GM12878 (cell line): ENCODE results near the gene RRP12. TPM values are rescaled to one million over a fixed set of nuclear protein-coding genes. Genes with fewer than 3 reads are reported as not detected.

Experiments
- CHD2 ChIP-seq: IDR thresholded peaks from 2 replicates; pipeline ENCODE4 v1.6.1; 2011; ENCODE audit warnings: low read depth, low read length, improper control_type of control experiment, borderline replicate concordance
- FOXK2 ChIP-seq: fragments of 450-650 bp; IDR thresholded peaks from 2 replicates; pipeline ENCODE4 v1.6.1; 2017; ENCODE audit warnings: mild to moderate bottlenecking, moderate library complexity
- HDAC6 ChIP-seq: fragments of 200-600 bp; sonication (generic); IDR thresholded peaks from one replicate; pipeline ENCODE4 v1.8.0; 2017; ENCODE audit warnings: antibody characterized with exemption; ENCODE audit not compliant: unreplicated experiment
- JUNB ChIP-seq: IDR thresholded peaks from 2 replicates; pipeline ENCODE4 v1.6.1; 2016; ENCODE audit warnings: antibody characterized with exemption, mild to moderate bottlenecking
- KDM1A ChIP-seq: fragments of 200-600 bp; sonication (generic); IDR thresholded peaks from 2 replicates; pipeline ENCODE4 v1.6.1; 2016; ENCODE audit warnings: borderline replicate concordance
- LARP7 ChIP-seq: fragments of 450-650 bp; IDR thresholded peaks from 2 replicates; pipeline ENCODE4 v1.6.1; 2017; ENCODE audit warnings: mild to moderate bottlenecking
- MTA2 ChIP-seq: fragments of 450-650 bp; IDR thresholded peaks from 2 replicates; pipeline ENCODE4 v1.6.1; 2016; ENCODE audit warnings: low read depth, mild to moderate bottlenecking, moderate library complexity
- NFYB ChIP-seq: IDR thresholded peaks from 2 replicates; pipeline ENCODE4 v1.6.1; 2011; ENCODE audit warnings: low read depth, mild to moderate bottlenecking, low read length, improper control_type of control experiment, moderate library complexity; ENCODE audit not compliant: insufficient read depth
- NR2C1 ChIP-seq: fragments of 450-650 bp; IDR thresholded peaks from 2 replicates; pipeline ENCODE4 v1.6.1; 2017; ENCODE audit warnings: antibody characterized with exemption, mild to moderate bottlenecking, moderate library complexity
- NRF1 ChIP-seq: conservative IDR thresholded peaks from 2 replicates; pipeline ENCODE4 v1.6.1; 2011; ENCODE audit warnings: mild to moderate bottlenecking, low read depth, low read length, improper control_type of control experiment
- POLR2AphosphoS5 ChIP-seq: IDR thresholded peaks from 2 replicates; pipeline ENCODE4 v1.6.1; 2011; ENCODE audit warnings: mild to moderate bottlenecking, low read length, inconsistent platforms
- RAD51 ChIP-seq: fragments of 450-650 bp; IDR thresholded peaks from 2 replicates; pipeline ENCODE4 v1.6.1; 2016; ENCODE audit warnings: moderate library complexity, mild to moderate bottlenecking, inconsistent platforms
- RBBP5 ChIP-seq: fragments of 200-600 bp; sonication (generic); conservative IDR thresholded peaks from 2 replicates; pipeline ENCODE4 v1.6.1; 2016
- SKIL ChIP-seq: fragments of 450-650 bp; IDR thresholded peaks from 2 replicates; pipeline ENCODE4 v1.6.1; 2017; ENCODE audit warnings: mild to moderate bottlenecking, low read depth, inconsistent platforms; ENCODE audit not compliant: poor library complexity, severe bottlenecking
- SREBF1 ChIP-seq: IDR thresholded peaks from 2 replicates; pipeline ENCODE4 v1.6.1; 2012; ENCODE audit warnings: mild to moderate bottlenecking, low read length
- SREBF2 ChIP-seq: IDR thresholded peaks from 2 replicates; pipeline ENCODE4 v1.6.1; 2012; ENCODE audit warnings: mild to moderate bottlenecking, low read length
- TCF12 ChIP-seq: IDR thresholded peaks from 2 replicates; pipeline ENCODE4 v1.6.1; 2011; ENCODE audit warnings: low read depth, mild to moderate bottlenecking, low read length
- ZSCAN29 ChIP-seq: fragments of 450-650 bp; IDR thresholded peaks from 2 replicates; pipeline ENCODE4 v1.6.1; 2017; ENCODE audit warnings: mild to moderate bottlenecking, moderate library complexity
- polyA plus RNA-seq, 11 experiments: library from polyadenylated mRNA; depleted of rRNA in 4 of 11; unstranded in 6 of 11; stranded (reverse) in 5 of 11; fragments of >200 nt; fragmentation: Nextera tagmentation in 4 of 11; fragmentation: Illumina TruSeq in 1 of 11; extraction: Ambion mirVana in 4 of 11; extraction: Trizol in 1 of 11; gene quantifications; 1 replicate in 1 of 11; 2 replicates in 10 of 11; pipeline versions ENCODE4 v1.2.1 to v1.2.3, GENCODE V29; 2011 to 2016; ENCODE audit warnings: inconsistent platforms in 2 of 11, missing spikeins in 2 of 11, low read depth in 1 of 11
- total RNA-seq, 4 experiments: library from RNA; depleted of rRNA in 3 of 4; stranded (reverse); fragments of >200 nt in 3 of 4; fragmentation: Illumina TruSeq in 1 of 4; extraction: Trizol in 1 of 4; gene quantifications; 2 replicates each; pipeline versions ENCODE4 v1.2.1 to v1.2.3, GENCODE V29; 2013 to 2021
- TF ChIP-seq, protein P1 (sequence below): fragments of 450-650 bp; formaldehyde crosslinking; IDR thresholded peaks from 2 replicates; pipeline ENCODE4 v1.4.0; 2020; ENCODE audit warnings: mild to moderate bottlenecking, moderate library complexity
- TF ChIP-seq, protein P2 (sequence below): fragments of 450-650 bp; IDR thresholded peaks from 2 replicates; pipeline ENCODE4 v1.6.1; 2014; ENCODE audit warnings: mild to moderate bottlenecking
- TF ChIP-seq, protein P3 (sequence below): IDR thresholded peaks from 2 replicates; pipeline ENCODE4 v1.6.1; 2011; ENCODE audit warnings: mild to moderate bottlenecking, low read depth, low read length, moderate library complexity; ENCODE audit not compliant: insufficient replicate concordance

The RRP12 gene
- total and polyA plus RNA-seq, 10 of the 15 experiments (the other 5 are each of a cell fraction or from before 2014, with no cell fraction given), result 5.3 to 48.7 (median 16.8) TPM

DNA sequence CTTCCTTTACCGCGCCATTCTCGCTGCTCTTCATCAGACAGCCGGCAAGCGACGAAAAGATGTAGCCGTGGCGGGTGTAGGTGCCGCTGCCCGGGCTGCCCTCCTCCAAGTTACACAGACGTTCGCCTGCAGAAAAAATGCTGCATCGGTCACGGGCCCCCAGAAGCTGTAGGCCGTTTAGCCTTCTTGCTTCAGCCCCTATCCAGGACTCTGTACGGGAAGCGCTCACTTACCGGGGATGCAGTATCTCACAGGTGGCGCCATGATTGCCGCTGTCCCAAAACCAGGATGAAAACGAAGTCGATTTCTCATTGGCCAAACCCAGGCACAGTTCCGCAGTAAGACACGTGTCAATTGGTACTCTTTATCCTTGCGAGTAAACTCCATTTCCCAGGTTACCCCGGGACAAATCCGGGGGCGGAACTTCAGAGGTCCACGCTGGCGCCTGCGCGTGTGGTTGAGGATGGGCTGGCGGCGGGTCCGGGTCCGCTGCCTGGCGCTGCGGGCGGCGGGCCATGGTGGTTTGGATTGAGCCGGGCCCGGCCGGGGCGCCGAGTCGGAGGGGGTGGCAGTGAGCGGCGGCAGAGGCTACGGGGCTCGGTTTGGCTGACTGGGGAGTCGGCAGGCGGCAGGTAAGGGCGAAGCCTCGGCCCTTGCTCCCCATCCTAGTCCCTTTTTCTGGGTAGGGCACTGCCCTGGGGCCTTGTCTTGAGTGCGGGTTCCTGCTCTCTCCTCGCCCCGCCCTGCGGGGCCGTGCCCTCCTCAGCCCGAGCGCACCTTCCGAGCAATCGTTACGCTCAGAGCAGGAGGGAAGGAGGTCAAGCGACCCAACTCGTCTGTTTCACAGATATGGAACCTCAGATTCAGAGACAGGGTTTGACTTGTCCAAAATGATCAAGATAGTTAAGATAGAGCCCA, 44.8 kb upstream of the RRP12 start, which contains the start of the genes EXOSC1 and ZDHHC16 (continued):
- TF ChIP-seq SKIL (no peak), NFYB (peak; percentile 81), POLR2AphosphoS5 (peak; percentile 84), TCF12 (peak; percentile 1; the same call in 1 of the 2 replicates), HDAC6 (no peak), NRF1 (peak; percentile 89), RBBP5 (no peak), SREBF2 (peak; percentile 51; the same call in 1 of the 2 replicates), ZSCAN29 (no peak), CHD2 (peak; percentile 90; the same call in 1 of the 2 replicates), JUNB (no peak), KDM1A (no peak), LARP7 (peak; percentile 71), MTA2 (no peak), NR2C1 (peak; percentile 77), RAD51 (peak; percentile 60; the same call in 1 of the 2 replicates), SREBF1 (peak; percentile 72; the same call in 1 of the 2 replicates), FOXK2 (no peak)
- TF ChIP-seq, protein P1, sequence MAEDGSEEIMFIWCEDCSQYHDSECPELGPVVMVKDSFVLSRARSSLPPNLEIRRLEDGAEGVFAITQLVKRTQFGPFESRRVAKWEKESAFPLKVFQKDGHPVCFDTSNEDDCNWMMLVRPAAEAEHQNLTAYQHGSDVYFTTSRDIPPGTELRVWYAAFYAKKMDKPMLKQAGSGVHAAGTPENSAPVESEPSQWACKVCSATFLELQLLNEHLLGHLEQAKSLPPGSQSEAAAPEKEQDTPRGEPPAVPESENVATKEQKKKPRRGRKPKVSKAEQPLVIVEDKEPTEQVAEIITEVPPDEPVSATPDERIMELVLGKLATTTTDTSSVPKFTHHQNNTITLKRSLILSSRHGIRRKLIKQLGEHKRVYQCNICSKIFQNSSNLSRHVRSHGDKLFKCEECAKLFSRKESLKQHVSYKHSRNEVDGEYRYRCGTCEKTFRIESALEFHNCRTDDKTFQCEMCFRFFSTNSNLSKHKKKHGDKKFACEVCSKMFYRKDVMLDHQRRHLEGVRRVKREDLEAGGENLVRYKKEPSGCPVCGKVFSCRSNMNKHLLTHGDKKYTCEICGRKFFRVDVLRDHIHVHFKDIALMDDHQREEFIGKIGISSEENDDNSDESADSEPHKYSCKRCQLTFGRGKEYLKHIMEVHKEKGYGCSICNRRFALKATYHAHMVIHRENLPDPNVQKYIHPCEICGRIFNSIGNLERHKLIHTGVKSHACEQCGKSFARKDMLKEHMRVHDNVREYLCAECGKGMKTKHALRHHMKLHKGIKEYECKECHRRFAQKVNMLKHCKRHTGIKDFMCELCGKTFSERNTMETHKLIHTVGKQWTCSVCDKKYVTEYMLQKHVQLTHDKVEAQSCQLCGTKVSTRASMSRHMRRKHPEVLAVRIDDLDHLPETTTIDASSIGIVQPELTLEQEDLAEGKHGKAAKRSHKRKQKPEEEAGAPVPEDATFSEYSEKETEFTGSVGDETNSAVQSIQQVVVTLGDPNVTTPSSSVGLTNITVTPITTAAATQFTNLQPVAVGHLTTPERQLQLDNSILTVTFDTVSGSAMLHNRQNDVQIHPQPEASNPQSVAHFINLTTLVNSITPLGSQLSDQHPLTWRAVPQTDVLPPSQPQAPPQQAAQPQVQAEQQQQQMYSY (CRISPR knock-in tag), result no peak
- TF ChIP-seq, protein P2, sequence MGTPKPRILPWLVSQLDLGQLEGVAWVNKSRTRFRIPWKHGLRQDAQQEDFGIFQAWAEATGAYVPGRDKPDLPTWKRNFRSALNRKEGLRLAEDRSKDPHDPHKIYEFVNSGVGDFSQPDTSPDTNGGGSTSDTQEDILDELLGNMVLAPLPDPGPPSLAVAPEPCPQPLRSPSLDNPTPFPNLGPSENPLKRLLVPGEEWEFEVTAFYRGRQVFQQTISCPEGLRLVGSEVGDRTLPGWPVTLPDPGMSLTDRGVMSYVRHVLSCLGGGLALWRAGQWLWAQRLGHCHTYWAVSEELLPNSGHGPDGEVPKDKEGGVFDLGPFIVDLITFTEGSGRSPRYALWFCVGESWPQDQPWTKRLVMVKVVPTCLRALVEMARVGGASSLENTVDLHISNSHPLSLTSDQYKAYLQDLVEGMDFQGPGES, result peak; percentile 74; the same call in 1 of the 2 replicates
- TF ChIP-seq, protein P3, sequence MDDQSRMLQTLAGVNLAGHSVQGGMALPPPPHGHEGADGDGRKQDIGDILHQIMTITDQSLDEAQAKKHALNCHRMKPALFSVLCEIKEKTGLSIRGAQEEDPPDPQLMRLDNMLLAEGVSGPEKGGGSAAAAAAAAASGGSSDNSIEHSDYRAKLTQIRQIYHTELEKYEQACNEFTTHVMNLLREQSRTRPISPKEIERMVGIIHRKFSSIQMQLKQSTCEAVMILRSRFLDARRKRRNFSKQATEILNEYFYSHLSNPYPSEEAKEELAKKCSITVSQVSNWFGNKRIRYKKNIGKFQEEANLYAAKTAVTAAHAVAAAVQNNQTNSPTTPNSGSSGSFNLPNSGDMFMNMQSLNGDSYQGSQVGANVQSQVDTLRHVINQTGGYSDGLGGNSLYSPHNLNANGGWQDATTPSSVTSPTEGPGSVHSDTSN, result peak; percentile 2
